H1 (cell line): ENCODE results near the gene ERGIC3. TPM values are rescaled to one million over a fixed set of nuclear protein-coding genes. Genes with fewer than 3 reads are reported as not detected.

Experiments
- CTCF ChIA-PET: fragments of 300-600 bp; sonication (Branson Sonifier 250); formaldehyde crosslinking; loops from one replicate; lab custom pipeline; 2021; ENCODE audit not compliant: partially characterized antibody; lab: Charles Lee
- POLR2A ChIA-PET: fragments of 300-600 bp; sonication (Branson Sonifier 250); formaldehyde crosslinking; loops from one replicate; lab custom pipeline; 2021; ENCODE audit warnings: inconsistent platforms; ENCODE audit not compliant: partially characterized antibody; lab: Charles Lee
- DNase-seq, 2 experiments: peaks; one replicate each; pipeline versions ENCODE4 v3.0.0 to v3.0.0-alpha.2; 2010 to 2022; ENCODE audit warnings: low spot score in 2 of 2, low read depth in 1 of 2, mixed read lengths in 1 of 2
- FAIRE-seq: peaks from 2 replicates; lab custom pipeline; 2011; peaks lifted over from hg19 to GRCh38; lab: Jason Lieb, UNC
- H2AFZ ChIP-seq: 2 replicates; pipeline ENCODE4 v1.8.1; 2012; ENCODE audit warnings: low read length, inconsistent platforms
- H2AK5ac ChIP-seq: 2 replicates; pipeline ENCODE4 v1.6.1; 2013; ENCODE audit warnings: low read depth, low read length
- H2BK120ac ChIP-seq: replicated peaks from 2 replicates; pipeline ENCODE3; 2013; ENCODE audit warnings: low read depth, low read length, inconsistent platforms
- H2BK12ac ChIP-seq: 2 replicates; pipeline ENCODE4 v1.6.1; 2013; ENCODE audit warnings: low read depth, low read length
- H2BK15ac ChIP-seq: 2 replicates; pipeline ENCODE4 v1.6.1; 2013; ENCODE audit warnings: low read length
- H2BK20ac ChIP-seq: 2 replicates; pipeline ENCODE4 v1.6.1; 2013; ENCODE audit warnings: low read length
- H2BK5ac ChIP-seq: 2 replicates; pipeline ENCODE4 v1.6.1; 2013; ENCODE audit warnings: low read depth, low read length
- H3K14ac ChIP-seq: 2 replicates; pipeline ENCODE4 v1.6.1; 2013; ENCODE audit warnings: inconsistent platforms; ENCODE audit not compliant: insufficient read length
- H3K18ac ChIP-seq: 2 replicates; pipeline ENCODE4 v1.6.1; 2013; ENCODE audit warnings: low read length; ENCODE audit errors: extremely low read depth
- H3K23ac ChIP-seq: 2 replicates; pipeline ENCODE4 v1.6.1; 2013; ENCODE audit warnings: inconsistent platforms; ENCODE audit not compliant: insufficient read length
- H3K23me2 ChIP-seq: 2 replicates; pipeline ENCODE4 v1.6.1; 2013; ENCODE audit warnings: low read depth, low read length
- H3K27ac ChIP-seq: 2 replicates; pipeline ENCODE4 v1.6.1; 2011; ENCODE audit warnings: low read depth, low read length, inconsistent platforms
- H3K27me3 ChIP-seq, 4 experiments: replicated peaks in 1 of 4; 1 replicate in 1 of 4; 2 replicates in 3 of 4; pipeline versions ENCODE4 v1.6.1 to v1.8.1; 2011 to 2013; ENCODE audit warnings: low read length in 3 of 4, mild to moderate bottlenecking in 3 of 4, inconsistent platforms in 2 of 4, mixed read lengths in 2 of 4, moderate library complexity in 1 of 4; ENCODE audit not compliant: control insufficient read depth in 3 of 4, insufficient read depth in 3 of 4; ENCODE audit errors: extremely low read depth in 1 of 4
- H3K36me3 ChIP-seq, 4 experiments: 2 replicates each; pipeline versions ENCODE4 v1.6.1 to v1.8.1; 2011 to 2013; ENCODE audit warnings: mild to moderate bottlenecking in 4 of 4, low read length in 3 of 4, moderate library complexity in 2 of 4, control low read depth in 1 of 4, inconsistent platforms in 1 of 4; ENCODE audit not compliant: insufficient read depth in 4 of 4, control insufficient read depth in 2 of 4
- H3K4ac ChIP-seq: replicated peaks from 2 replicates; pipeline ENCODE3; 2013; ENCODE audit warnings: low read length, low read depth, mixed read lengths, inconsistent platforms; ENCODE audit not compliant: insufficient read length
- H3K4me1 ChIP-seq, 4 experiments: replicated peaks in 1 of 4; 1 replicate in 1 of 4; 2 replicates in 3 of 4; pipeline versions ENCODE4 v1.6.1 to v1.8.1; 2011 to 2013; ENCODE audit warnings: low read length in 3 of 4, inconsistent platforms in 2 of 4, mixed read lengths in 1 of 4; ENCODE audit not compliant: insufficient read depth in 4 of 4, control insufficient read depth in 3 of 4
- H3K4me2 ChIP-seq, 2 experiments: 2 replicates each; pipeline versions ENCODE4 v1.6.1 to v1.8.1; 2011 to 2013; ENCODE audit warnings: low read depth in 2 of 2, low read length in 2 of 2, control low read depth in 1 of 2, inconsistent platforms in 1 of 2, mild to moderate bottlenecking in 1 of 2; ENCODE audit not compliant: insufficient read depth in 1 of 2
- H3K4me3 ChIP-seq, 4 experiments: fragments of 200-600, 300-600 bp in 1 of 4; sonication (generic), shearing (Covaris generic), sonication (Bioruptor Twin) in 1 of 4; 2 replicates each; pipeline versions ENCODE4 v1.5.1 to v1.8.1; 2011 to 2016; ENCODE audit warnings: low read length in 4 of 4, low read depth in 3 of 4, control low read depth in 2 of 4, inconsistent platforms in 2 of 4, mild to moderate bottlenecking in 2 of 4, mixed read lengths in 1 of 4, moderate library complexity in 1 of 4; ENCODE audit not compliant: insufficient read depth in 2 of 4; ENCODE audit errors: extremely low read depth in 1 of 4
- H3K56ac ChIP-seq: replicated peaks from 2 replicates; pipeline ENCODE3; 2013; ENCODE audit warnings: low read depth, mild to moderate bottlenecking, mixed read lengths, low read length, inconsistent platforms; ENCODE audit not compliant: insufficient read length
- H3K79me1 ChIP-seq: 2 replicates; pipeline ENCODE4 v1.6.1; 2013; ENCODE audit warnings: low read depth, low read length, control low read depth
- H3K79me2 ChIP-seq, 2 experiments: 2 replicates each; pipeline versions ENCODE4 v1.6.1 to v1.8.1; 2012 to 2013; ENCODE audit warnings: low read length in 2 of 2, mild to moderate bottlenecking in 2 of 2, inconsistent platforms in 1 of 2; ENCODE audit not compliant: insufficient read depth in 2 of 2, control insufficient read depth in 1 of 2
- H3K9ac ChIP-seq, 4 experiments: replicated peaks in 1 of 4; 1 replicate in 1 of 4; 2 replicates in 3 of 4; pipeline versions ENCODE4 v1.6.1 to v1.8.1; 2011 to 2013; ENCODE audit warnings: low read depth in 3 of 4, low read length in 3 of 4, control low read depth in 2 of 4, mild to moderate bottlenecking in 2 of 4, moderate library complexity in 2 of 4, inconsistent platforms in 1 of 4; ENCODE audit errors: extremely low read depth in 1 of 4
- H3K9me3 ChIP-seq, 2 experiments: 2 replicates each; pipeline versions ENCODE4 v1.6.1 to v1.8.1; 2012 to 2013; ENCODE audit warnings: mild to moderate bottlenecking in 2 of 2, moderate library complexity in 2 of 2, control low read depth in 1 of 2, inconsistent platforms in 1 of 2, low read depth in 1 of 2, low read length in 1 of 2, mixed read lengths in 1 of 2; ENCODE audit not compliant: insufficient read depth in 2 of 2
- H4K20me1 ChIP-seq, 2 experiments: replicated peaks in 1 of 2; 2 replicates each; pipeline versions ENCODE3 to v1.8.1; 2011 to 2013; ENCODE audit warnings: inconsistent platforms in 2 of 2, low read length in 2 of 2, mild to moderate bottlenecking in 1 of 2; ENCODE audit not compliant: insufficient read depth in 2 of 2, control insufficient read depth in 1 of 2
- H4K5ac ChIP-seq: 2 replicates; pipeline ENCODE4 v1.6.1; 2013; ENCODE audit warnings: low read length, low read depth, mixed read lengths, inconsistent platforms; ENCODE audit not compliant: insufficient read length
- H4K8ac ChIP-seq: 2 replicates; pipeline ENCODE4 v1.8.0; 2013; ENCODE audit warnings: mild to moderate bottlenecking, moderate library complexity, low read length, inconsistent platforms; ENCODE audit not compliant: insufficient read depth; ENCODE audit errors: extremely low read depth
- H4K91ac ChIP-seq: replicated peaks from 2 replicates; pipeline ENCODE3; 2013; ENCODE audit warnings: low read length, mixed read lengths, inconsistent platforms; ENCODE audit not compliant: insufficient read length
- ATF2 ChIP-seq: IDR thresholded peaks from 2 replicates; pipeline ENCODE4 v1.6.1; 2012; ENCODE audit warnings: low read length, inconsistent platforms
- BCL11A ChIP-seq, 2 experiments: IDR thresholded peaks; one replicate each; pipeline ENCODE4 v1.6.1; 2011; ENCODE audit warnings: low read depth in 2 of 2, low read length in 2 of 2, mild to moderate bottlenecking in 2 of 2
- RBBP5 ChIP-seq: IDR thresholded peaks from 2 replicates; pipeline ENCODE4 v1.7.1; 2012; ENCODE audit warnings: low read depth, mild to moderate bottlenecking, inconsistent platforms, low read length, moderate library complexity, borderline replicate concordance
- SP1 ChIP-seq: IDR thresholded peaks from 2 replicates; pipeline ENCODE4 v1.6.1; 2011; ENCODE audit warnings: low read depth, low read length
- SP4 ChIP-seq: IDR thresholded peaks from 2 replicates; pipeline ENCODE4 v1.6.1; 2012; ENCODE audit warnings: low read length, inconsistent platforms
- WGBS, 2 experiments: shearing (Covaris generic) in 1 of 2; methylation state at CpG; one replicate each; pipeline versions ENCODE4 v1.1.6 to v1.1.7; 2013 to 2015; ENCODE audit warnings: low lambda C conversion rate in 2 of 2, mixed read lengths in 2 of 2, inconsistent platforms in 1 of 2, low coverage in 1 of 2, missing lambda C conversion rate in 1 of 2; ENCODE audit not compliant: insufficient replicate concordance in 2 of 2, insufficient coverage in 1 of 2, insufficient read length in 1 of 2; ENCODE audit errors: extremely low coverage in 1 of 2, missing lambda C conversion rate in 1 of 2; 5-methylcytosine and 5-hydroxymethylcytosine counted together
- polyA plus RNA-seq, 7 experiments: library from polyadenylated mRNA; depleted of rRNA in 3 of 7; stranded (reverse) in 5 of 7; unstranded in 2 of 7; fragments of >200 nt in 5 of 7; fragments of 200-250 nt in 2 of 7; gene quantifications; 1 replicate in 5 of 7; 2 replicates in 1 of 7; 4 replicates in 1 of 7; pipeline versions ENCODE4 v1.2.1 to v1.2.3, GENCODE V29; 2011 to 2013; ENCODE audit warnings: missing spikeins in 2 of 7, mixed read lengths in 2 of 7
- total RNA-seq: library from RNA; stranded (reverse); fragmentation: NEBNext Ultra II Directional; extraction: Animal tissue kit (Norgen Biotek cat#: 25700); gene quantifications from 2 replicates; pipeline ENCODE4 v1.2.1, GENCODE V29; 2021

ERGIC3 gene
- total and polyA plus RNA-seq, 2 of the 8 experiments (the other 6 are each of a cell fraction or from before 2014, with no cell fraction given), result 178 to 341 TPM

GRCh38 chr20:35503281-35503680, 38.6 kb upstream of the ERGIC3 start:
- H3K9ac ChIP-seq, result no peak overlapping the region
- H3K9me3 ChIP-seq, result no peaks in the 10 kb centered on the region
- no peaks in the 10 kb centered on the region; the same call in 1 of the 2 replicates for H3K23me2 ChIP-seq
- peaks cover 15 to 54% (median 44%) of the 10 kb centered on the region in 4 experiments for H3K36me3 ChIP-seq
- H3K27me3 ChIP-seq, result no peaks in the 10 kb centered on the region
- no peak overlapping the region for H2AFZ ChIP-seq
- WGBS, 2 experiments, result 95% methylated on average over 10 of the region's 10 CpGs; no CpG with 5 or more reads in 1 of the 2 experiments
- no peak overlapping the region for H4K8ac ChIP-seq
- ChIA-PET CTCF (interaction anchor here (0.8 to 3.1 kb wide), 7 partner anchors 9 to 116 kb away, joined by 3 to 15 read pairs (median 5); no protein-coding TSS in a partner anchor), POLR2A (interaction anchor here (0.7 to 1.8 kb wide), 4 partner anchors 8 to 48 kb away, joined by 3 to 8 read pairs (median 4); partner anchors contain the start of gene CEP250)
- no peak overlapping the region for H3K27ac ChIP-seq
- no peaks in the 10 kb centered on the region for H3K79me2 ChIP-seq
- H3K23ac ChIP-seq, result no peak overlapping the region
- no peak overlapping the region for H3K4ac ChIP-seq
- no peaks in the 10 kb centered on the region for H4K20me1 ChIP-seq
- no peak overlapping the region for H3K4me3 ChIP-seq
- no peak overlapping the region for H3K4me2 ChIP-seq
- H3K18ac ChIP-seq, result no peak overlapping the region
- no peak overlapping the region for H2BK12ac ChIP-seq
- H4K5ac ChIP-seq, result no peak overlapping the region
- no peak overlapping the region for H3K56ac ChIP-seq
- H3K4me1 ChIP-seq, result no peaks in the 10 kb centered on the region
- H2BK120ac ChIP-seq, result no peak overlapping the region
- H2BK5ac ChIP-seq, result no peak overlapping the region
- H3K79me1 ChIP-seq, result no peaks in the 10 kb centered on the region
- DNase-seq (no peak), FAIRE-seq (no peak)
- no peak overlapping the region for H2BK15ac ChIP-seq
- H2AK5ac ChIP-seq, result no peak overlapping the region
- H4K91ac ChIP-seq, result no peak overlapping the region
- H3K14ac ChIP-seq, result no peak overlapping the region
- H2BK20ac ChIP-seq, result no peak overlapping the region
- TF ChIP-seq SP4 (no peak), SP1 (no peak), RBBP5 (no peak), BCL11A (IDR thresholded peaks at IDR 0.05; ENCODE audit: low read depth in 2 of 2, low read length in 2 of 2) (no peak), ATF2 (no peak)
